GM19455 (cell line): Measurements from ENCODE around the gene EDN2.

ENCODE experiments used
- ATAC-seq: cut with Tn5 transposase; IDR thresholded peaks from one replicate; pipeline ENCODE4 v1.9.1; 2021; ENCODE audit not compliant: unreplicated experiment

The EDN2 gene

DNA sequence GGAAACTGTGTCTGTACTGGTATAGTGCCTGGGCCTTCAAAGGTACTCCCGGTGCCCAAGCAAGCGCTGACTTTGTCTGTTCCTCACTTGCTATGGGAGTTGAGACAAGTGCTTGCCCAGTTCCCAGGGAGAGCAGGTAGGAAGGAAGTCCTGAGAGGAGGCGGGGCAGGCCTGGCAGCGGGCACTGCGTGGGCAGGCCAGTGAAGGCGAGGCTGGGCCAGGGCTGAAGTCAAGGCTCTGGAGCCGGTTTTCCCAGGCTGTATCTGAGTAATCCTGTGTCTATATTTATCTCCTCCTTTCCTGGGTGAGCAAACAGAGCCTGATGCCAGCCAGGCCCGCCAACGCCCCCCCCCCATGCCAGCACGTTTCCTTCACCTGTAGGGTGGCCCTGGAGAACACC, 15.9 kb upstream of the EDN2 start:
- ATAC-seq = no peak

DNA sequence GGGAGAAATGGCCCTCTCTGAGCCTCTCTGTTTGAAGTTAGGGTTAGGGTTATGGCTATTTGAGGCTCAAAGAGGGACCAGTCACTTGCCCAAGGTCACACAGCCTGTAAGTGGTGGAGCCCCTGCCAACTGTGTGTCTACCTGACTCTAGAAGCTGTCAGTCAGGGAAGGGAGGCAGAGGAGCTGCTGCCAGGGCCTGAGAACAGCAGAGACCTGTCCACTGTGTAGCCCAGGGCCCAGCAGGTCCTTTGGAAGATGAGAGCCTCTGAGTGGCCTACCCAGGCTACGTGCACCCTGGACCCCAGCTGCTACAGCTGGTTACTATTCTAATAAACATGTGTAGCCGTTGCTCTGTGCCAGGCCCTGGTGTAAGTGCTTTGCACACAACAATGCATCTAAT, 15.1 kb upstream of the EDN2 start:
- ATAC-seq = no peak

DNA sequence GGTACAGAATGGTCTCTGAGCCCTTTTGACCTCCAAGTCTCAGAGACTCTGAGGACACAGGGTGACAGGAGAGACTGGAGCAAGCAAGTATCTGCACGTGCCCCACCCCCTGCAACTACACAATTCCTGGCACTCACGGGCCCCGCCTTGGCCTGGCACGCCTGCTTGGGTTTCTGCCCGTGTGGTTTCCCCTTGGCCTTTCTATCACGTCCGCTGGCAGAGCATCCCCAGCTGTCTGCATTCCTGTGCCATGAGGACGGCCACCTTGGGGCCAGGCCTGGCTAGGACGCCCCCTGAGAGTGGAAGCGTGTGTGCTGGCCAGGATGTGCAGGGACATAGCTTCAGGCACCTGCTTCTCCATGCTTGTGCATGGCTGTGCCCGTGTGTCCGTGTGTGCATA, 14.3 kb upstream of the EDN2 start:
- no peak for ATAC-seq

DNA sequence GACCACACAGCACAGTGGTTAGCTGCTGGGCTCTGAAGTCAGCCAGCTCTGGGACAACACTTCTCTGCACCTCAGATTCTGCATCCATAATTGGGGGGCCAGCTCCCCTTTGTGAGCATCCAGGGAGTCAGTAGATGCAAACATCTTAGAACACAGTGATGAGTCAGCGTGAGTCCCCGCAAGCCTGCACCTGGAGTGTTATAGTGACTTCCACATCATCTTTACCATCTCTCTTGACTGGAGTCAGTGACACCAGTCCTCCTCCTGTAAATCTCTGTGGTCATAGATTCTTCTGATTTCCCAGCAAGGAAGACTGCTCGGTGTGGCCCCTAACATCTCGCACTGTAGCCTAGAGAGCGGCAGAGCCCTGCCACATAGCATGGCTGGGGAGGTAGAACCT, 13.9 kb upstream of the EDN2 start:
- no peak for ATAC-seq

DNA sequence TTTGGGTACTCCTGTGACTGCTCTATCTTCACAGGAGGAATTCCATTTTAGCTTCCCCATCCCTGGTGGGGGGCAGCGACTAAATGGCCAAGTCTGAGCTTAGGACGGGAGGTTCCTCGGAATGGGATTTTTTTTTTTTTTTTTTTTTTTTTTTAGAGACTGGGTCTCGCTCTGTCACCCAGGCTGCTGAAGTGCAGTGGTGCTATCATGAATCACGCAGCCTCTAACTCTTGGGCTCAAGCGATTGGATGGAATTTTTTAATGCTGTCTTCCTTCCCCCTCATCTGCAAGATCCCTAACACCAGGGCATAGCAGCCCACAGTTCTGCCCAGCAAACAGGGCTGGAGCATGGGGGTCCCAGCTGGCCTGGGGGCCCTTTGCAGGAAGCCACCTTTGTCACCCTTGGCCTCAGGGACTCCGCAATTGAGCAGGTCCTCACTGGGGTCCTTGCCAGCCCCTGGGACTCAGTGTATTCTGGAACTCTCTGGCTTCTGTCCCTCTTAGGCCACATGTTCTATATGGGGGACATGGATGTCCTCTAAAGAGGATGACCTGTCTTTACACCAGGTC, 13.1 kb upstream of the EDN2 start:
- no peak for ATAC-seq

DNA sequence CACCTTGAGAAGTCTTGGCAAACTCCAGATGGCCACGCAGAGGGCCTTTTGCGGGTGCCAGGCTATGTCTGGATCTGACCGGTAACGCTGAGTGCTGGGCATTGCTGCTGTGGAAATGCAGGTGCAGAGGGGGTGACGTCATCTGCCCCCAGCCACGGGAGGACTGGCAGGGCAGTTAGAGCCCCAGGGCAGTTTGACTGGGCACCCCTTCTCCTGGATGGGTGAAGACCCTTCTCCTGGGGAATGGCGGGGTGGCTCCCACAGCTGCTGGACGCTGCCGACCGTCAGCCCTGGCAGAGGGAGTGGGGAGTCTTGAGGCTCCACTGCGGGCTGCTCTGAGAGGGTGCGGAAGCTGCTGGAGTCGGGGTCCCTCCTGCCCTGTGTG, 12.6 kb upstream of the EDN2 start:
- ATAC-seq = no peak

DNA sequence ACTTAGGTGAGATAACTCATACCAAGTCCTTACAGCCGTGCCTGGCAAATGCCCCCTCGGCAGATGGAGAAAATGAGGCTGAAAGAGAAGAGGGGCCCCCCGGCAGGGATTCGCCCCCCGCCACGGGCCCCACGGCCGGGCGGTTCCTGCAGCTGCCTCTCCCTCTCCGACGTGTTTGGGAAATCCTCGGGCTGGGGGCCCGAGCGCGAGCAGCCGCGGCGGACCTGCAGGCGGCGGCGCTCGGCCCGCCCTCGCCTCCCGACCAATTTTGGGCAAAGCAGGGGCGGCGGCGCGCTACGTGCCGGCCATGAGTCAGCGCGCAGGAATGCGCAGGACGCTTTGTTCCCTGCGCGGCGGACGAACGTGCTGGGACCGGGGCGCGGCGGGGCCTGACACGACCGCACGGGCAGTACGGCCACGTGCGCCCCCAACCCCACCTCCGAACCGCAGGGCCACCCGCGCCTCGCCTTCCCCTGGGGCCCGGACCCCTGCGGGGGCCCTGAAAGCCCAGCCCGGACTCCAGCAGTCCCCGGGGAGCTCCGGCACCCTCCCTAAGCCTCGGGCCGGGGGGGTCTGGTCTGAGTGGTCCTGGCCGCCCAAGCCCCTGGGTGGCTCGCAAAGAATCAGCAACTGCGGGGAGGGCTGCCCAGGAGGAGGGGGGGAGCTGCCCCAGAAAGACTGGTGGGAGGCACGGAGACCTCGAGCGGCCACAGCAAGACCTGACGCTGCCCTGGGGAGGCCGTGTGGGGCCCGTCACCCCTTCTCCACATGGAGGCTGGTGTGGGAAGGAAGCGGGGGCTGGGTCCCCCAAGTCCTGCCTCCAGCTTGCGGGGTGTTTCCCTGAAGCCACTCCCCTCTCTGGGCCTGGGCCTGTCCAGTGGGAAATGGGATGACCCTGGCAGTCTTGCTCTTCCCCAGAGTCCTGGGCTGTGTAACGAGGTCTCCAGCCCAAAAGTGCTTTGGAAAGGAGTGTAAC, 11.9 kb upstream of the EDN2 start:
- ATAC-seq = no peak

DNA sequence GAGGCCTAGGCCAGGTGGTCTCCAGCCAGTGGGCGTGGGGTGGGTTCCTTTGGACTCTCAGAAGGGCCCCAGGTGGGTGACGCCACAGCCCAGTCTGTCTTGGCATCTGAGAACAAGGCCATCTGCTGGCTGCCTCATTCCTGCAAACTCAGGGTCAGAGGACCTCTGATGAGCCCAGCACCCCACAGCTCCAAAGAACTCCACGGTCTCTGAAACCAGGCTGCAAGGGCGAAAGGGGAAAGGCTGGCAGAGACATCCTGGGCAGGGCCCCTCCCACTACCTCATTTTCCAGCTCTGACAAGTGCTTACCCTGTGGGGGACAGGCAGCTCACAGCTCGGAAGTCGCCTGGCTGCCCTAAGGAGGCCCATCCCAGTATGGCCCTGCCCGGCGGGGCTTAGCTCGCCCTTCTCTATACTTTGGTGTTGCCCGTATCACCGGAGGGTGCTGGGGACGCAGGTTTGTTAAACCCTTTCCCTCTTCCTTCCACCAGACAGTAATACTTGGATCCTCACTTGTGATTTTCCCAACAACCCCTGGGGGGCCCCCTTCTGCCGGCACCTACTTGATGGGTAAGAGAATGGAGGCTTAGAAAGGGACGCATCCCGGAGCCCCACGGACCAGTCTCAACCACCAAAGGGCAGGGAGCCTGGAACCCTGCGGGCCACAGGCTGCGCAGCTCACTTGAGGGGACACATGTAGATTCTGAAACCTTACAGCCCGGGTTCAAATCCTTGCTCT, 10.9 kb upstream of the EDN2 start:
- ATAC-seq = no peak

DNA sequence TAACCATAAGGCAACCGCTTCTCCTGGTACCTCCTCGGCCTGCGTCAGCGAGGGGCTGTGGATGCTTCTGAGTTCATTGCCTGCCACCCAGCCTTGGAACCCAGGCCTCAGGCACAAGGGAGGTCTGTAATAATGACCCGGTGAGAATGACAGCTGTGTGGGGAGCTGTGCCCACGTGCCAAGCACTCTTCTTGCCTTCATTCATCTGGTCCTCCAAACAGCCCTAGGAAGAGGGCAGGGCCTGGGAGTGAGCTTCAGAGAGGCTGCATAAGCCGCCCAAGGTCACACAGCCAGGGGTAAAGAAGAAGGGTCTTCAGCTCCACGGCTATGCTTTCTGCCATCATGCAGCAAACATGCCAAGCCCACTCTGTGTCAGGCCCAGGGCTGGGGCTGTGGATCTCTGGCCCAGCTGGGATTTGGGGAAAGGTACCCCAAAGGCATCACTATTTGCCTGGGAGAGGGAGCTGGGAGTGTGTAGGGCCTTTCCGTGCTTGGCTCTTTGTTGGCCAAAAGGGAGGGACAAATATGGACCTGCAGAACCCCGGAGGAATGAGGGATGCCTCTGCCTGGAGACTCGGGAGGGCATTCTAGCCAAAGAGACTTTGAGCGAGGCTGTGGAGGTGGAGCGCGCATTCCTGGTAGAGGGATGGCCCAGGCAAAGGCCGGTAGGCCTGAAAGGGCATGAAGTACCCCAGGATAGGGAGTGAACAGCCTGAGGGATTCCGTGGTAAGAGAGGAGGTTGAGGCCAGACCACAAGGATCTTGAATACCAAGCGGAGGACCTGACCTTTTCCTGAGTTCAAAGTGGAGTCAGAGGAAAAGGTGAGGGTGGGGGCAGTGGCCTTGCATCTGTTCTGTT, 10.1 kb upstream of the EDN2 start:
- ATAC-seq = no peak

DNA sequence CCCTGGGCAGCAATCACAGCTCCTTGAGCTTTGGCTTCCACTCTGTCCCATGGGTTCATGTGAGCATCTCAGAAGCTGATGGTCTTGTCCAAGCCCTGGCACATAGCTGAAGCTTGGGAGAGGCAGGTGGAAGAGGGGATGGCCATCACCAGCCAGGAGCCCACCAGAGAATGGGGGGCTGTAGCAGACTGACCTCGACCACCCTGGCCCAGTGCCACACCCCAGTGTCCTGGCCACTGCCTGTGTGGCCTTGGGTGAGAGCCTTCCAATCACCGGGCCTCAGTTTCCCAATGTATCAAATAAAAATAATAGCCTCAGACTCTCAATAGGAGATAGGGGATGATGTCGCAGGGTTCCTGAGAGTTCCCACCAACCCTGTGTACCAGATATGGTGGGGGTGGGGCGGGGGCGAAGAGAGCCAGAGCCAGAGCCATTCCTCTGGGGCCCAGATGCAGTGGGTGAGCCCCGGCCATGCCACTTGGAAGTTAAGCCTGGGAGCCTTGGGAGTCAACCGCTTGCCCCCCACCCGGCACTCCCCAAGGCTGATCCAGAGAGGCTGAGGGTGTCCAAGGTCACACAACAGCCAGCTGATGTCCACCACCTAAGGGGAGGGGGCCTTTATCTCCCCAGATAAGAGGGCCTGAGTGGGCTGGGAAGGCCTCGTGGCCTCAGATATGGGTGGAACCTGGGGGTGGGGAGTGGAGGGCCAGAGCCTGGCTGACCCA, 9.3 kb upstream of the EDN2 start:
- ATAC-seq = no peak

DNA sequence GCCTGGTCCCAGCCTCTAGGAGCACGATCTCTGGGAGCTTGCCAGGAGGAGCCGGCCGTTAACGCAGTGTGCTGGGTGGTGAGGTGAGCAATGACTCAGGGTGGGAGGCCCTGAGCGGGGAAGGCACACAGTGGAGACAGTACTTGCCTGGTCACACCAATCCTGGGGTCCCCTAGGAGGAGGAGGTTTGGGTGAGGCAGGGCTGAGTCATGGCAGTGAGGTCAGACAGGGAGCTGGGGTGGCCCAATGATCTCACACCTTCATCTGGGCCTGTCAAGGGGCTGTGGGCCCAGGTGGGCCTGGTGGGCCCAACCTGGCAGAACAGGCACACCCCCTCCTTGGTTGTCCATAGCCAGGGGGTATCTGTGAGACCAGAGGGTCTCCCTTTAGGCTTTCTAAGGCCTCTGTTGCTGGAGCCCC, 8.6 kb upstream of the EDN2 start:
- no peak for ATAC-seq

DNA sequence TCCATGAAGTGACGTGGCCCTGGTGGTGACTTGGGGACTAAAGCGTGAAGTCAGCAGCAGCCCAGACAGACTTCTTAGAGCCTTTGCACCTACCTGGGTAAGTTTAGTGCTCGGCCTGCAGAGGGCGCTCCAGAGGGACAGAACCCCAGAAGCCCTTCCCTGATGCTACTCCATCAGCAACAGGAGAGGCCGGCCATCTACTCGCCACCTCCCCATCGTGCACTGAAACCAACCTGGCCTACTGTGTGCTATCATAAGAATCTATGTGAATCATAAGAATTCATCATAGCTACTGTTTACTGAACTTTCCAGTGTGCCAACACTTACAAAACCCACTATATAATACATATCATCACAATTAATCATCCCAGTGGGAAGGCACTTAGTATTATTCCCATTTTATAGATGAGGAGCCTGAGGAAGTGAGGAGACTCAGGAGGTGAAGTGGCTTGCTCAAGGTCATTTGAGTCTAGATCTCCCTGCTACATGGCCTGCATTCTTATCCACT, 7.9 kb upstream of the EDN2 start:
- ATAC-seq = no peak

DNA sequence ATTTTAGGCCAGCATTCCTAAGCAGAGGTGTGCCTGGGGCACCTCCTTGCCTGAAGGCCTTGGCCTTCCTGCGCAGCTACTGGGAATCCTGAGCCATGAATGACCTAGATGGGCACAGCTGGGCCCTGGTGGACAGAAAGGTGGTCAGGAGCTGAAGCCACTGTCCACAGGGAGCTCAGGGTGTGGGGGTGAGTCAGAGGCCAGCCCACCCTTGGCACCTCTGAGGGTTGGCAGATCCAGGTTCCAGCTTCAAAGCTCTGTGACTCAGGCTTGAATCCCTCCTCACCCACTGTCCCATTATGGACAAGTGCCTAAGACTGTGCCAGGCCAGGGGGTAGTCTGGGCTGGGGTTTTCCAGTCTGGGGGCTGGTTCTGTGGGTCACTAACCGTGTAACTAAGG, 6.4 kb upstream of the EDN2 start:
- no peak for ATAC-seq

DNA sequence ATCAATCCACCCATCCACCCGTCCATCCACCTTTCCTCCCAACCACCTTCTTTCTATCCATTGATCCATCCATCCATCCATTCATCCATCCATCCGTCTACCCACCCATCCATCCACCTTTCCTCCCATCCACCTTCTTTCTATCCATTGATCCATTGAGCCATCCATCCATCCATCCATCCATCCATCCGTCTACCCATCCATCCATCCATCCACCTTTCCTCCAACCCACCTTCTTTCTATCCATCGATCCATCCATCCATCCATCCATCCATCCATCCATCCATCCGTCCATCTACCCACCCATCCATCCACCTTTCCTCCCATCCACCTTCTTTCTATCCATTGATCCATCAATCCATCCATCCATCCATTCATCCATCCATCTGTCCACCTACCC, 5.1 kb upstream of the EDN2 start:
- ATAC-seq = no peak

DNA sequence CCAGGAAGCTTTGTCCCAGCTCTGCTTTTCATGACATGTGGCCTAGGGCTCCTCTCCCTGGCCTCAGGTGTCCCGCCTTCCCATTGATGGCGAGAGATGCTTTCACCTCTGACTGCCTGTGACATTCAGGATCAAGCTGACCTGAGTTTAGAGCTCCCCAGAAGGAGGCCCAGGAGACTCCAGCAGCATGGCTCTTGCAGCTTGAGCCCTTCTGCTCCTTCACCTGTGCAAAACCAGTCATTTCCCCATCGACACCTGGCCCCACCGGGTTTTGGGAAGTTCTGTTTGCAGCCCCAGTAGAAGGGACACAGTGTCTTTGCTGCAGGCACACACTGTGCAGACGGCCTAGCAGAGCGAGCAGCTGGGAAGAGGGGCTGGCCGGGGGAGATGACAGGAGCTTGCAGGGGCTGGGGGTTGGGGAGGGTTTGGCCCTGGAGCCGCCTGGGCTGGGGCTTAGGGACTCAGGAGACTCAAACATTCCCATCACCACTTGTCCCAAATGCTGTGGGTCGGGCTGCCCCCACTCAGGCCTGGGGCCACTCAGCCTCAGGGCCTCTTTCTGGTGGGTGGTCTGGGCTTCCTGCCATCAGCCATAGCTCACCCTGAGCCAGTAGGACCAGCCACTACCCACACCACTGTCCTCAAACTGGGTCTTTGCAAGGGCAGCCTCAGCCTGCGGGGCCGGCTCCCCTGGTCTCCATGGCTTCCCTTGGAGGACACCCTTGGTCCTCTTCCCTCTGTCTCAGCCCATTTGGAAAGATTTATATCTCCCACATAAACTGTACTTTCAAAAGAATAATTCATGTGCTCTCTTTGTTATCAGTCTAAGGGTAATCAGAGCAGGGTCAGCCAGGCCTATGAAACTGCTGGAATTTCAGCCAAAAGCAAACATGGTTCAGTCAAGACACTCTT, 3.8 kb upstream of the EDN2 start:
- ATAC-seq = no peak

DNA sequence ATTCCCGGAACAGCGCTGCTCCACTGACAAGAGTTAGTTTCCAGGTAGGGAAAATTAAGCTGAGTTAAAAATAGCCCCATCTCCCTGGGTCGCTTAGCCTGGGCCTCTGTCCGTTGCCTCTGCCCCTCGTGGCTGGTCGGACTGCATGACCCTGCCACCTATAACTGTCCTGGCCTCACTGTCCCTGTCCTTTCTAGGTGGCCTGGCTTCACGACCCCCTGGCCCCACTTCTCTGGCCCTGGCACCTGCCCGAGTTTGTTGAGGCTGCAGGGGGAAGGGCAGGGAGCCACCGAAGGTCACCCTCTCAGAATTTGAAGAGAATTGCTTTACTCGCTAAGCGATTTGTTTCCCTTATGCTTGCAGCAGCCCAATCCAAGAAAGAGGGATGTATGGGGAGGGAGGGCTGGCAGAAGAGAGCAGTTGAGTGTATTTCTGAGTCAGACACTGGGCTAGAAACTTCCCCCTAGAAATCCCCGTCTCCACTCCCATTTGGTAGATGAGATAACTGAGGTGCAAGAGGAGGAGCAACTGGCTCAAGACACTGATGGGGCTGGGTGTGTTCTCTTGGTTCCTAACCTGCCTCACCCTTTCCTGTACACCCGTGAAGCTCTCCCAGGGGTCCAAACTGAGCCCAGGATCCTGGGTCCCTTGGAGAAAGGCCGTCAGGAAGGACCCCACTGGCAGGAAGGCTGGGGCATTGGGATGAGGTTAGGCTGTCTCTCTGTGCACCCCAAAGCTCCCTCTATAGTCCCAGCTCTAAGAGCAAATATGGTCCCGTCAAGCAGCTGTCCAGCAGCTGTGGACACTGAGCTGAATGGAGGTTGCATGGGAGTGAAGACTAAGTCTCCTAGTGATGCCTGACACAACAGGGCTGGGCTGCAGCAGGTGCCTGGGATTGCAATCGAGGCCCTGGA, 2.9 kb upstream of the EDN2 start:
- no peak for ATAC-seq

DNA sequence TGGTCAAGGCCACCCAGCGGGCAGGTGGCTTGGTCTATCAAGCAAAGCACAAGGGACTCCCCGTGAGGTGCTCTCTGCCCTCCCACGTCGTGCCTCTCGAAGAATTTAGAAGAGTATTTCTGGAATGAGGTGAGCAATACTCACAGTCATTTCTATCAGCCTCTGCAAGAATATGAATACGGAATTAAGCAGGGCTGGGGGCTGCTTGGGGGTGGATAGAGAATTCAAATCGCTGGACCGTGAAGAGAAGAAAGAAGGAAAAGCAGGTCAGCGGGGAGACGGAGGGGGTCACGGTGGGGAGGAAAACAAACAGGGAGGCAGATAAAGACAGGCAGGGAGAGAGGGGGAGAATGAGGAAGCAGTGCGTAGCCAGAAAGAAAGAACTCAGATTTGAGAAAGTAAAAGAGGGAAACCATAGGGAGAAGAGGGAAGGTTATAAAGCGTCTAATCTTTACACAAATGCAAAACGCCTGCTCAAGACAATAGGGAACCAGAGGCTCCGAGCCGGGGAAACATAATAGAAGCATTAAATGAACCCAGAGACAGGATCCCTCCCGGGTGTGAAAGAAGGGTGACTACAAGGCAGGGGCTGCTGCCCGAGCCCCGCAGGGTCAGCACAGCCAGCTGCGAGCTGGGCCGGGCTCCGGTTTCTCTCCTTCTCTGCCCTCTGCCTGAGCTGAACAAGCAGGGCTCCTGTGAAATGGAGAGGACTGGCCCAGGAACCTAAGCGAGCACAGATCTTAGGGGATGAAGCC, 2.1 kb upstream of the EDN2 start:
- ATAC-seq = no peak

DNA sequence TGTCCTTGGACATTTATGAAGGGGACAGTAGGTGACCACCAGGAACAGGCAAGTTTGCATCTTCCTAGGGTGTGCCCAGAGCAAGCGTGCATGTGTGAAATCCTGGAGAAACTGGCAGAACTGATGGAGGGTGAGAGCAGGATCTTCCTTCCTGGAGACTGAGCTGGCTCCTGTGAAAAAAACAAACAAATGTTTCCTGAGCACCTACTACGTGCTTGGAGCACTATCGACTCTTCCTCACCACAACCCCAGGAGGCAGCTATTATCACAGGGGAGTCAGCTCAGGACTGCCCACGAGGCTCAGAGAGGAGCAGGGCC, 1.5 kb upstream of the EDN2 start:
- ATAC-seq = no peak
